DMS53 treated with DMSO at 0.1 percent for 48 hours (cell line): ENCODE data around the gene CTNNA2.

Experiments
- DNase-seq: peaks from one replicate; lab custom pipeline; 2025; ENCODE audit not compliant: unreplicated experiment; lab: John Stamatoyannopoulos, UW

Gene CTNNA2

DNA sequence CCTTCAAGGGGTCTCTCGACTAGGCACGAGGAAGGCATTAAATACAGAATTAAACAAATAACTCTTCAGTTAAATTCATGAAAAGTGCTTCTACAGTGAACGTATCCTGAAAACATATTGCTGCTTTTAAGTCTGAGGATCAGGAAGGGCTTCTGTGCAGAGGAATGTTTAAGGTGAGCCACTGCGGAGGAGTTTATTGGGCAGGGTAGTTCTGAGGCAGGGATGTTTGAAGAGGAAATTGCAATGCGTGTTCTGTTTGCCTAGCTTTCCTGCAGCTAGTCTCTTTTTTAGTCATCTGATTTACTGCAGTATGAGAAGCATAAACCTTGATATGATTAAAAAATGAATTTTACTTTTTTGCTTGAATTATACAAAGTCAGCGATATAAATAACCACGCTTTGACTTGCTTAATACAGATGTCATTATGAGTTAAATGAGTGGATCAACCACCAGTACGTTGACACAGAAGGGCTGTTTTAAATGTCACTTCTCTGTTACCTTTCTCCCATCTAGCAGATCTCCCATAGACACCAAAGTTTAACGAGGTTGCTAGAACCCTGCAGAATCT lies 98.7 kb downstream of the CTNNA2 start:
- DNase-seq = no peak

- DNase-seq = no peak
These were observed 100.1 kb downstream of the CTNNA2 start for GRCh38 chr2:79612999-79613398.

- DNase-seq = no peak
These were observed 106.6 kb downstream of the CTNNA2 start for GRCh38 chr2:79619442-79619841.

- no peak for DNase-seq
These were observed 107.1 kb downstream of the CTNNA2 start for GRCh38 chr2:79619976-79620375.

DNA sequence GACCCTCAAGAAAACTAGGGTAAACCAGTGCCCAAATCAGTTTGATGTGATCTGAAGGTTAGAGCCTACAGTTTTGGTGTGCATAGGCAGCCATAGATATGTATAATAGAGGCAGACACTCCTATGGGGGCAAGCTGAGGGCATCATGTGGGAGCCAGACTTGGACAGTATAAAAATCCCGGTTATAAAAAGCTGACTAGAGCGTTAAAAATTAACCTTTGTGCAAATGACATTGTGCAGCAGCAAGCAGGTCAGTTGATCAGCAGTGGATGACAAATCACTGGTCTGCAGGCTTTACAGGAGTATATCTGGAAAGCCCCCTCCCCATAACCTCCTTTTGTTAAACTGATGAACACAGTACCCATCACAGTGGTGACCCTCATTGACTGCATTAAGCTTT lies 107.8 kb downstream of the CTNNA2 start:
- no peak for DNase-seq

- DNase-seq = no peak
These were observed 108.4 kb downstream of the CTNNA2 start for GRCh38 chr2:79621252-79621651.

DNA sequence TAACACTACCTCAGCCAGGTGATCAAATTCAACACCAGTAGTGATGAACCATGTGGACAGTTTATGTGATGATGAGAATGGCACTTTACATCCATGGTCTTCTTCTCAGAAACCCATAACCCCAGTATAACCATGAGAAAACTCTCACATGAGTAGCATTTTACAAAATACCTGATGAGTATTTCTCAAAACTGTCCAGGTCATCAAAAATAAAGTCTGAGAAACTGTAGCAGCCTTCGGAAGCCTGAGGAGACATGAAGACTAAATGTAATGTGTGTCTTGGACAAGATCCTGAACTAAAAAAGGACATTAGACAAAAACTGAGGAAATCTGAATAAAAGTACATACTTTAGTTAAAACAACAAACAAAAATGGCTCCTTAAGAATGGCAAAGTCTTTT lies 108.9 kb downstream of the CTNNA2 start:
- no peak for DNase-seq

GRCh38 chr2:79622508-79622907 lies 109.7 kb downstream of the CTNNA2 start:
- DNase-seq = no peak

DNA sequence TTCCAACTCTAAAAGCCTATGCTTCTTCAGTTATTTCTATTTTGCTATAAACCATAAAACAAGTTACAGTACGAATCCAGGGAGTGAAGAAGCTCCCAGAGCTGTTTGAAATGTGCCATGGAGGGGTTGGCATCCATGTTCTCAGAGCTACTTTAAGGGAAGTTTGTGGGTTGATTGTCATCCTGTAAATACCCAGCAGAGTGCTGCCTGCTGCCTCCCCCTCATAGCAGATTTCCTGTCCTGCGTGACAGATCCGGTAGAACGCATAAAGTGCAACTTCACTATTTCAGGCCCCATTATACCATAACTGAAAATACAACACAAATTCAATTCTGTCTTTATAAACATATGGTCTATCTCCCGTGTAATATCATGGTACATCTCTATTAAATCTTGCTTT lies 114.4 kb downstream of the CTNNA2 start:
- DNase-seq = no peak

DNA sequence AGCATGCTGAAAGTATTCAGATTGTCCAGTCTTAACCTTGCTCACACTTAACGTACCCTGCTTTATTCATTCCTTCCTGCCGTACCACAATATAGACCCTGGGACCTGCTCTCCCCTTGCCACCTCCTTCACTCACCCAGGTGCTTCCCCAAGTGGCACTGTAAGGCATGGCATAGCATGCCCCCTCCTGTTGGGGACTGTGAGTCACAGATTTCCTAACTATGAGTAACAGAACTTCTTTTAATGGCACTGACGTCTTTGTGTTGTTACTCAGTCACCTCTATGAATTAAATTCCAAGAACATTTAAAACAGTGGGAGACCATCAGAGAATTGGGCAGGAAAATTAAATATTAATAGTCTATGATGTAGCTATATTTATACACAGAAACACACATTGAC lies 117.2 kb downstream of the CTNNA2 start:
- no peak for DNase-seq

GRCh38 chr2:79630972-79631557 lies 118.2 kb downstream of the CTNNA2 start:
- DNase-seq = no peak

GRCh38 chr2:79638410-79638809 lies 125.6 kb downstream of the CTNNA2 start:
- DNase-seq = no peak

- no peak for DNase-seq
These were observed 126.1 kb downstream of the CTNNA2 start for GRCh38 chr2:79638954-79639353.

DNA sequence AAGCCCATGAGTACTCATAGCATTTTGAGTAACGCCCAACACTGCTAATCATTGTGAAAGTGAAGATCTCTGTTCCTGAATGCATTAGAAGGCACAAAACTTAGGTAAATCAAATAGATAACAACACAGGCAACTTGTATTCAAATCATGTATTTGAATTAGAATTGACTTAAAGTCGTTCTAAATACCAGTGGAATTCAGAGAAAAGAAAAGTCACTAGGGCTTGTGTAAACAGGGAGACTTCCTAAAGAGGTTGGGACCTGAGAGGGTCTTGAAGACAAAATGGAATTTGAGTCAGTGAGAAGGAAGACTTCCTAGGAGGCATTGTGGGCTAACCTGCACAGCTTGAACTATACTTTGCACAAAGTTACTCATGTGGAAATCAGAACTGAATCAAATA lies 127.2 kb downstream of the CTNNA2 start:
- no peak for DNase-seq

GRCh38 chr2:79649531-79649930 lies 136.7 kb downstream of the CTNNA2 start:
- no peak for DNase-seq

- DNase-seq = no peak
These were observed 147.7 kb downstream of the CTNNA2 start for GRCh38 chr2:79660557-79660956.

DNA sequence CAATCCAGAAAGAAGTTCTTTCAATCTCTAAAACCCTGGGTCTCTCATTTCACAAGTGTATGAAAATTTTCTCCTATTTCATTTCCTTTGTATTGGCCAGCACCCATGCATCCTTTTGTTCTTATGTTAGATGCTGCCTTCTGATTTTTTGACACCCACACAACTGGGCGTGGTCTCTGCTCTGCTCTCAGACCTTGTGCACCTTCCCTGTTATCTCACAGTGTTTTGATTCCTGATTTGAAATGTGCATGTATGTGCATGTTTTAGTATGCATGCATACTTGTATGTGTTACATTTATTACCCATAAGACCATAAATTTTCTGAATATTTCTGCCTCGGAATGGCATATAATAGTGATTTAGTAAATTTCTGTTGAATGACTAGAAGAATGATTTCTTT lies 152.2 kb downstream of the CTNNA2 start:
- DNase-seq = no peak

GRCh38 chr2:79666430-79666829 lies 153.6 kb downstream of the CTNNA2 start:
- DNase-seq = no peak

- no peak for DNase-seq
These were observed 156.9 kb downstream of the CTNNA2 start for GRCh38 chr2:79669714-79670113.

DNA sequence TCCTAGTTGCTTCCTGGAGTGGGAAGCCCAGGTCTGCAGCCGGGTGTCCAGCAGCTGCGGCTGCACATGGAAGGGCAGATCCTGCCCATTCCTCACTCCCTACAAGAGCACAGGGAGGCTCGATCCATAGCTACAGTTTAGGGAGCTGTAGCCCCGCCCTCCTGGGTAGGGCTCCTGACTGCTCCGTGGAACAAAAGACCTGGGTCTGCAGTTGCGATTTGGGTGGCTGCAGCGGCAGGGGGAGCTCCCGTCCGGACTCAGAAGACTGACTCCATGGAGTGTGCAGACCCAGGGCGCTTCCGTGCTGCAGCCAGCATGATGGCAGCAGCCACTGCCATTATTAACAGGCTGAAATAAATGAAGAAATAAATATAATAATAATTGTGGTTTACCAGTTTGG lies 157.3 kb downstream of the CTNNA2 start:
- no peak for DNase-seq

DNA sequence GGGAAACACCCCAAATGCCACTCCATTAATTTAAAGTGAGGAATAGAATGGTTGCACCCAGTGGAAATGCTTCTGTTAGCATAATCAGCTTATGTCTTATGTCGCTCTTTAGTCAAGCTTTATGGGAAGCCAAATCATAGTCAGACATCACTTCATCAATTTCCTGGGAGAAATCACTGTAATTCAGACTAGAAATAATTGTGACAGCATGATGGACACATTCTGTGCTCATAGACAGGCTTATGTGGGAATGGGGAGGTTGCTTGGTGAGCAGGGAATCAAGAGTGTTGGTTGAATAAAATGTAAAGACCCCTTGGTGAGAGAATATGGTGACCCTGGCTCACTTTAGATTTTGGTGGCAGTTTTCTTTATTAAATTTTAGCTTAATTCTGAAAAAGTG lies 174.0 kb downstream of the CTNNA2 start:
- DNase-seq = no peak

- DNase-seq = no peak
These were observed 182.4 kb downstream of the CTNNA2 start for GRCh38 chr2:79695248-79695647.

GRCh38 chr2:79697200-79697599 lies 184.3 kb downstream of the CTNNA2 start:
- no peak for DNase-seq
